ENCODE measurements around the gene UMOD.

DNA sequence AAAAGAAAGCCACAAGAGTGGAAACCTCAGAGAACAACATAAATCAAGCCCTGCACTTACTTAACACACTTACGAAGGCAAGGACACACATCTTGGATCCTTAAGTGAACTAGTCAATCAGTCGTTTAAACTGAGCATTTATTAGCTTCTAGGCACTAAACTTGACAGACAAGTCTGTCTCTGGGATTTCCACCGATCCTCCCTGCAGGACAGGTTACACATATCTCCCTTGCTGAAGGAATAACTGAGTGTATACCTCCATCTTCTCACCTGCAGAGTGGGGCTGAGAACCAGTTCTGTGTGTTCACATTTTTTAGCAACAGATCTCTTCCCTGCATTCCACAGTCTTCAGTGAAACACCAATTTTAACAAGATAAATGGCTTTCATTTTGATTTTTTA is 34.1 kb downstream of the UMOD start:
- TF ChIP-seq TEAD4 (IDR thresholded peaks at IDR 0.05) (no peak), CREB1 (IDR thresholded peaks at IDR 0.05; ENCODE audit: low read depth) (no peak), EP300 (IDR thresholded peaks at IDR 0.05; ENCODE audit: borderline replicate concordance) (no peak), ZBTB7A (IDR thresholded peaks at IDR 0.05; ENCODE audit: low read depth) (no peak), EGR1 (IDR thresholded peaks at IDR 0.05) (no peak)
- TF ChIP-seq, protein P1, sequence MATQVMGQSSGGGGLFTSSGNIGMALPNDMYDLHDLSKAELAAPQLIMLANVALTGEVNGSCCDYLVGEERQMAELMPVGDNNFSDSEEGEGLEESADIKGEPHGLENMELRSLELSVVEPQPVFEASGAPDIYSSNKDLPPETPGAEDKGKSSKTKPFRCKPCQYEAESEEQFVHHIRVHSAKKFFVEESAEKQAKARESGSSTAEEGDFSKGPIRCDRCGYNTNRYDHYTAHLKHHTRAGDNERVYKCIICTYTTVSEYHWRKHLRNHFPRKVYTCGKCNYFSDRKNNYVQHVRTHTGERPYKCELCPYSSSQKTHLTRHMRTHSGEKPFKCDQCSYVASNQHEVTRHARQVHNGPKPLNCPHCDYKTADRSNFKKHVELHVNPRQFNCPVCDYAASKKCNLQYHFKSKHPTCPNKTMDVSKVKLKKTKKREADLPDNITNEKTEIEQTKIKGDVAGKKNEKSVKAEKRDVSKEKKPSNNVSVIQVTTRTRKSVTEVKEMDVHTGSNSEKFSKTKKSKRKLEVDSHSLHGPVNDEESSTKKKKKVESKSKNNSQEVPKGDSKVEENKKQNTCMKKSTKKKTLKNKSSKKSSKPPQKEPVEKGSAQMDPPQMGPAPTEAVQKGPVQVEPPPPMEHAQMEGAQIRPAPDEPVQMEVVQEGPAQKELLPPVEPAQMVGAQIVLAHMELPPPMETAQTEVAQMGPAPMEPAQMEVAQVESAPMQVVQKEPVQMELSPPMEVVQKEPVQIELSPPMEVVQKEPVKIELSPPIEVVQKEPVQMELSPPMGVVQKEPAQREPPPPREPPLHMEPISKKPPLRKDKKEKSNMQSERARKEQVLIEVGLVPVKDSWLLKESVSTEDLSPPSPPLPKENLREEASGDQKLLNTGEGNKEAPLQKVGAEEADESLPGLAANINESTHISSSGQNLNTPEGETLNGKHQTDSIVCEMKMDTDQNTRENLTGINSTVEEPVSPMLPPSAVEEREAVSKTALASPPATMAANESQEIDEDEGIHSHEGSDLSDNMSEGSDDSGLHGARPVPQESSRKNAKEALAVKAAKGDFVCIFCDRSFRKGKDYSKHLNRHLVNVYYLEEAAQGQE (IDR thresholded peaks at IDR 0.05; ENCODE audit: low read depth): no peak
- TF ChIP-seq, protein P2, sequence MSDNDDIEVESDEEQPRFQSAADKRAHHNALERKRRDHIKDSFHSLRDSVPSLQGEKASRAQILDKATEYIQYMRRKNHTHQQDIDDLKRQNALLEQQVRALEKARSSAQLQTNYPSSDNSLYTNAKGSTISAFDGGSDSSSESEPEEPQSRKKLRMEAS (IDR thresholded peaks at IDR 0.05): no peak

Measured in Ishikawa (cell line).